ENCODE data around the gene WDR88.
A peak's percentile ranks its signal among the peaks of the same experiment; 100 is the strongest.
"Not testable (repeated sequence)": the region's sequence is repeated elsewhere in the genome, so short reads cannot be mapped to it uniquely, and the experiment has no call there.

Gene WDR88

DNA sequence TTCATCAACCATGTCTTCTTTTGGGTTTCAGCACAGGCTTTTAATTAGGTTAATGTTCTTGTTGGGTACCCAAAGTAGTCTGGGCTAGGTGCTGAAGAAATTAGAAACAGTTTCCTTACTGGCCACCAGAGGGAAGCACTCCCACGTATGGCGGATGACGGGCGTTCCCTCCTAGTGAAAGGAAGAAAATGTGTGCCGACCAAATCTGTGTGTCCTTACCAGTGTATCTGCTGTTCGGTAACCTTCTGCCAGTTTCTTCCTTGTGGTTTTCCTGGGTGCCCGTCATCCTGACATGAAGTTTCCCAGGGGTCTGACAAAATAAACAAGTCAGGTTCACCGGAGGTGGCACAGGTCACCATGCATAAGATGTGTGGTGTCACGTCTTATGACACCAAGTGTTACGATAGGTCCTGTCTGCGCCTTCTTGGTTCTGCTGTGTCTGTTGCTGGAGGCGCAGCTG is 6.0 kb upstream of the WDR88 start:
- Histone ChIP-seq H3K36me3 (ENCODE audit: control insufficient read depth in 1 of 2, insufficient read depth in 2 of 2, low read length in 2 of 2) (peaks cover 9 to 48% of the 10 kb centered on the region in 2 donors), H3K4me3 (ENCODE audit: low read depth in 1 of 2, low read length in 2 of 2) (no peak overlapping the region), H3K9me3 (ENCODE audit: control insufficient read depth in 1 of 2, low read length in 2 of 2) (no peaks in the 10 kb centered on the region), H3K27ac (ENCODE audit: low read depth, low read length) (no peak overlapping the region), H3K9ac (ENCODE audit: low read depth in 1 of 2, low read length in 2 of 2) (no peak overlapping the region), H3K27me3 (ENCODE audit: control insufficient read depth in 1 of 2, insufficient read depth in 2 of 2, low read length in 2 of 2) (no peaks in the 10 kb centered on the region), H3K4me1 (ENCODE audit: control insufficient read depth in 1 of 2, insufficient read depth in 2 of 2, low read length in 2 of 2) (no peaks in the 10 kb centered on the region)

DNA sequence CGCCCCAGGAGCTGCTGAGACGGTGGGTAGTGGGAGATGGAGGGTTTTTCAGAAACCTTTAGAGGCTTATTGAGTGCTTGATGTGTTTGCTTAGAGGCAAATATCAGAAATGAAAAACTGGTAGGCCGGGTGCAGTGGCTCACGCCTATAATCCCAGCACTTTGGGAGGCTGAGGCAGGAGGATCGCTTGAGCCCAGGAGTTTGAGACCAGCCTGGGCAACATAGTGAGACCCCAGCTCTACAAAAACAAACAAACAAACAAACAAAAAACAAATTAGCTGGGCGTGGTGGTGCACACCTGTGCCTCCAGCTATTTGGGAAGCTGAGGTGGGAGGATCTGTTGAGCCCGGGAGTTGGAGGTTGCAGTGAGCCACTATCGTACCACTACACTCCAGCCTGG is 5.2 kb upstream of the WDR88 start:
- H3K36me3 ChIP-seq (ENCODE audit: control insufficient read depth in 1 of 2, insufficient read depth in 2 of 2, low read length in 2 of 2) = peaks cover 9 to 51% of the 10 kb centered on the region in 2 donors
- H3K9me3 ChIP-seq (ENCODE audit: control insufficient read depth in 1 of 2, low read length in 2 of 2); H3K27me3 ChIP-seq (ENCODE audit: control insufficient read depth in 1 of 2, insufficient read depth in 2 of 2, low read length in 2 of 2); H3K27ac ChIP-seq (ENCODE audit: low read depth, low read length); H3K4me1 ChIP-seq (ENCODE audit: control insufficient read depth in 1 of 2, insufficient read depth in 2 of 2, low read length in 2 of 2); H3K9ac ChIP-seq (ENCODE audit: low read depth in 1 of 2, low read length in 2 of 2); H3K4me3 ChIP-seq (ENCODE audit: low read depth in 1 of 2, low read length in 2 of 2): not testable (repeated sequence)

DNA sequence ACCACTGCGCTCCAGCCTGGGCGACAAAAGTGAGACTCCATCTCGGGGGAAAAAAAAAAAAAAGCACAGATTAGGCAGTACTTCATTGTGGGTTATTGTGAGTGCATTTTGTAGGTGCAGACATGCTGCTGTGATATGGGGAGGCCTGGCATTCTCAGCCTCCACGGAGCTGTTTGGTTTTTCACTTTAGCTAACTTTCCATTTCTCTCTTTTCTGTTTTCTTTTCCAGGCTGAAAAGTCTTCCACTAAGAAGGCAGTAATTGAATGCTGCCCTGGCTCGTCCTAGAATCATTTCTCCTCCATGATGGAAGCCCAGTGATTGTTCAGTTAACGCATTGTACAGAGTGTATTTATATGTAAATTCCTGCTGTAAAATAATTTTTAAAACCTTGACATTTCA is 2.0 kb upstream of the WDR88 start:
- Histone ChIP-seq H3K27ac (ENCODE audit: low read depth, low read length) (no peak overlapping the region), H3K9ac (ENCODE audit: low read depth in 1 of 2, low read length in 2 of 2) (no peak overlapping the region), H3K4me3 (ENCODE audit: low read depth in 1 of 2, low read length in 2 of 2) (no peak overlapping the region), H3K27me3 (ENCODE audit: control insufficient read depth in 1 of 2, insufficient read depth in 2 of 2, low read length in 2 of 2) (no peaks in the 10 kb centered on the region), H3K36me3 (ENCODE audit: control insufficient read depth in 1 of 2, insufficient read depth in 2 of 2, low read length in 2 of 2) (peaks cover 9 to 42% of the 10 kb centered on the region in 2 donors), H3K9me3 (ENCODE audit: control insufficient read depth in 1 of 2, low read length in 2 of 2) (no peaks in the 10 kb centered on the region), H3K4me1 (ENCODE audit: control insufficient read depth in 1 of 2, insufficient read depth in 2 of 2, low read length in 2 of 2) (no peaks in the 10 kb centered on the region)

DNA sequence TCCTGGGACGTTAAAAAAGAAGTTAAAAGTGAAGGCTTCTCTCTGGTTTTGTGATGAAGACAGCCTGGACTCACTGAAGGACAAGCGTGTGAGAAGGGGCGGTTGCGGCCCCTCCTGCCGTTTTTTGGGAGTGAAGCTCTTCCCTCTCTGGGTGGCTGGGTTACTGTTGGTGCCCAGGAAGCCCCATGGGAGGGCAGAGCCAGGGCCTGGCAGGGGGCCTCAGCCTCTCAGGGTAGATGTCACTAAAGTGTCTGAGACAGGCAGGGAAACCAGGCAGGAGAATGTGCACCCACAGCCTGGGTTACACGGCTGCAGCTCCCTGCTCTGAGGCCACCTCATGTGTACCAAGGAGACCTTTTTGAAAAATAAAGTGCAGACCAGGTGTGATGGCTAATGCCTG is 1.5 kb upstream of the WDR88 start:
- H3K36me3 ChIP-seq (ENCODE audit: control insufficient read depth in 1 of 2, insufficient read depth in 2 of 2, low read length in 2 of 2) = peaks cover 9 to 37% of the 10 kb centered on the region in 2 donors
- H3K27ac ChIP-seq (ENCODE audit: low read depth, low read length) = no peak overlapping the region
- no peak overlapping the region for H3K9ac ChIP-seq (ENCODE audit: low read depth in 1 of 2, low read length in 2 of 2)
- no peaks in the 10 kb centered on the region for H3K27me3 ChIP-seq (ENCODE audit: control insufficient read depth in 1 of 2, insufficient read depth in 2 of 2, low read length in 2 of 2)
- H3K9me3 ChIP-seq (ENCODE audit: control insufficient read depth in 1 of 2, low read length in 2 of 2) = no peaks in the 10 kb centered on the region
- no peak overlapping the region for H3K4me3 ChIP-seq (ENCODE audit: low read depth in 1 of 2, low read length in 2 of 2)
- no peaks in the 10 kb centered on the region for H3K4me1 ChIP-seq (ENCODE audit: control insufficient read depth in 1 of 2, insufficient read depth in 2 of 2, low read length in 2 of 2)

- Histone ChIP-seq H3K27me3 (ENCODE audit: control insufficient read depth in 1 of 2, insufficient read depth in 2 of 2, low read length in 2 of 2) (no peaks in the 10 kb centered on the region), H3K9me3 (ENCODE audit: control insufficient read depth in 1 of 2, low read length in 2 of 2) (no peaks in the 10 kb centered on the region), H3K9ac (ENCODE audit: low read depth in 1 of 2, low read length in 2 of 2) (no peak overlapping the region), H3K27ac (ENCODE audit: low read depth, low read length) (no peak overlapping the region), H3K4me1 (ENCODE audit: control insufficient read depth in 1 of 2, insufficient read depth in 2 of 2, low read length in 2 of 2) (no peaks in the 10 kb centered on the region), H3K36me3 (ENCODE audit: control insufficient read depth in 1 of 2, insufficient read depth in 2 of 2, low read length in 2 of 2) (peaks cover 0 to 24% of the 10 kb centered on the region in 2 donors), H3K4me3 (ENCODE audit: low read depth in 1 of 2, low read length in 2 of 2) (no peak overlapping the region)
These were observed 511 bp downstream of the WDR88 start for GRCh38 chr19:33132425-33132824.

GRCh38 chr19:33133438-33134031 is 1.6 kb downstream of the WDR88 start:
- H3K4me1 ChIP-seq (ENCODE audit: control insufficient read depth in 1 of 2, insufficient read depth in 2 of 2, low read length in 2 of 2) = no peaks in the 10 kb centered on the region
- no peak overlapping the region for H3K9ac ChIP-seq (ENCODE audit: low read depth in 1 of 2, low read length in 2 of 2)
- peaks cover 0 to 20% of the 10 kb centered on the region in 2 donors for H3K36me3 ChIP-seq (ENCODE audit: control insufficient read depth in 1 of 2, insufficient read depth in 2 of 2, low read length in 2 of 2)
- no peak overlapping the region for H3K27ac ChIP-seq (ENCODE audit: low read depth, low read length)
- H3K27me3 ChIP-seq (ENCODE audit: control insufficient read depth in 1 of 2, insufficient read depth in 2 of 2, low read length in 2 of 2) = no peaks in the 10 kb centered on the region
- H3K4me3 ChIP-seq (ENCODE audit: low read depth in 1 of 2, low read length in 2 of 2) = no peak overlapping the region
- no peaks in the 10 kb centered on the region for H3K9me3 ChIP-seq (ENCODE audit: control insufficient read depth in 1 of 2, low read length in 2 of 2)

- H3K27ac ChIP-seq (ENCODE audit: low read depth, low read length) = no peak overlapping the region
- no peaks in the 10 kb centered on the region for H3K9me3 ChIP-seq (ENCODE audit: control insufficient read depth in 1 of 2, low read length in 2 of 2)
- H3K36me3 ChIP-seq (ENCODE audit: control insufficient read depth in 1 of 2, insufficient read depth in 2 of 2, low read length in 2 of 2) = peaks cover 0 to 14% of the 10 kb centered on the region in 2 donors
- H3K27me3 ChIP-seq (ENCODE audit: control insufficient read depth in 1 of 2, insufficient read depth in 2 of 2, low read length in 2 of 2) = no peaks in the 10 kb centered on the region
- no peak overlapping the region for H3K9ac ChIP-seq (ENCODE audit: low read depth in 1 of 2, low read length in 2 of 2)
- no peak overlapping the region for H3K4me3 ChIP-seq (ENCODE audit: low read depth in 1 of 2, low read length in 2 of 2)
- H3K4me1 ChIP-seq (ENCODE audit: control insufficient read depth in 1 of 2, insufficient read depth in 2 of 2, low read length in 2 of 2) = no peaks in the 10 kb centered on the region
These were observed 2.7 kb downstream of the WDR88 start for GRCh38 chr19:33134571-33135041.

DNA sequence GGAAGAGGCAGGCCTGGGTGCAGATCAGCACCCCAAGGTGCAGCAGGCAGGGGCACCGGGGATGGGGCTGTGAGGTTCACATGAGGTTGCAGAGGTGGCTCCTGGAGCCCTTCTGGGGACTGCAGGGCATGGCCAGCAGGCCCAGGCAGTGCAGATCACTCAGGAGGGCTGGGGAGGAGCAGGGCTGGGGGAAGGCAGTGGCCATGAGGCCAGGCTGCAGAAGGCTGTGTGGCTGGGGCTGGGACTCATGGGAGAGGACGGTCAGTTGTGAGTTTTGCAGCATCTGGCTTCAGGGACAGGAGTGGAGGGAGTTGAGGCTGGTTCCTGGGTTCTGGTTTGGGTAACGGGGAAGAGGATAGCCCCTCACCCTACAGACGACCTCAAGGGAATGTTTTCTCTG is 7.3 kb downstream of the WDR88 start:
- Histone ChIP-seq H3K27me3 (ENCODE audit: control insufficient read depth in 1 of 2, insufficient read depth in 2 of 2, low read length in 2 of 2) (no peaks in the 10 kb centered on the region), H3K9ac (ENCODE audit: low read depth in 1 of 2, low read length in 2 of 2) (no peak overlapping the region)

GRCh38 chr19:33143897-33144405 is 12.0 kb downstream of the WDR88 start:
- no peak overlapping the region for H3K27ac ChIP-seq (ENCODE audit: low read depth, low read length)
- no peaks in the 10 kb centered on the region for H3K9me3 ChIP-seq (ENCODE audit: control insufficient read depth in 1 of 2, low read length in 2 of 2)
- H3K9ac ChIP-seq (ENCODE audit: low read depth in 1 of 2, low read length in 2 of 2) = no peak overlapping the region
- H3K4me1 ChIP-seq (ENCODE audit: control insufficient read depth in 1 of 2, insufficient read depth in 2 of 2, low read length in 2 of 2) = peaks cover 0 to 5% of the 10 kb centered on the region in 2 donors
- H3K36me3 ChIP-seq (ENCODE audit: control insufficient read depth in 1 of 2, insufficient read depth in 2 of 2, low read length in 2 of 2) = no peaks in the 10 kb centered on the region
- H3K4me3 ChIP-seq (ENCODE audit: low read depth in 1 of 2, low read length in 2 of 2) = peak overlapping the region; percentile 42 to 53
- no peaks in the 10 kb centered on the region for H3K27me3 ChIP-seq (ENCODE audit: control insufficient read depth in 1 of 2, insufficient read depth in 2 of 2, low read length in 2 of 2)

More for the DNA sequence above, 7.3 kb downstream of the WDR88 start:
- Histone ChIP-seq H3K27ac (ENCODE audit: low read depth, low read length) (no peak overlapping the region), H3K4me1 (ENCODE audit: control insufficient read depth in 1 of 2, insufficient read depth in 2 of 2, low read length in 2 of 2) (peaks cover 0 to 5% of the 10 kb centered on the region in 2 donors), H3K4me3 (ENCODE audit: low read depth in 1 of 2, low read length in 2 of 2) (no peak overlapping the region), H3K36me3 (ENCODE audit: control insufficient read depth in 1 of 2, insufficient read depth in 2 of 2, low read length in 2 of 2) (no peaks in the 10 kb centered on the region), H3K9me3 (ENCODE audit: control insufficient read depth in 1 of 2, low read length in 2 of 2) (no peaks in the 10 kb centered on the region)

DNA sequence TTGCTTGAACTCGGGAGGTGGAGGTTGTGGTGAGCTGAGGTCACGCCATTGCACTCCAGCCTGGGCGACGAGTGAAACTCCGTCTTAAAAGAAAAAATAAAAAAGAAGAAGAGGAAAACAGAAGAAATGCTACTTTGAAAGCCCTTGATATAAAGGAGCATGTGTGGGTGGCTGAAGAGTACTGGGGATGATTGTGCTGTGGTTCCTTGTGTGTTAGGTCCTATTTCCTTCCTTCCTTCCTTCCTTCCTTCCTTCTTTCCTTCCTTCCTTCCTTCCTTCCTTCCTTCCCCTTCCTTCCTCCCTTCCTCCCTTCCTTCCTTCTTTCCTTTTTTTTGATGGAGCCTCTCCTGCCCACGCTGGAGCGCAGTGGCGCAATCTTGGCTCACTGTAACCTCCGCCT is 14.3 kb downstream of the WDR88 start:
- H3K4me1 ChIP-seq (ENCODE audit: control insufficient read depth in 1 of 2, insufficient read depth in 2 of 2, low read length in 2 of 2) = peaks cover 0 to 5% of the 10 kb centered on the region in 2 donors
- H3K9me3 ChIP-seq (ENCODE audit: control insufficient read depth in 1 of 2, low read length in 2 of 2) = no peaks in the 10 kb centered on the region

More for the DNA sequence above, 14.3 kb downstream of the WDR88 start:
- Histone ChIP-seq H3K4me3 (ENCODE audit: low read depth in 1 of 2, low read length in 2 of 2) (no peak overlapping the region), H3K27me3 (ENCODE audit: control insufficient read depth in 1 of 2, insufficient read depth in 2 of 2, low read length in 2 of 2) (no peaks in the 10 kb centered on the region), H3K27ac (ENCODE audit: low read depth, low read length) (no peak overlapping the region), H3K36me3 (ENCODE audit: control insufficient read depth in 1 of 2, insufficient read depth in 2 of 2, low read length in 2 of 2) (no peaks in the 10 kb centered on the region), H3K9ac (ENCODE audit: low read depth in 1 of 2, low read length in 2 of 2) (no peak overlapping the region)
